Measurements from ENCODE around the gene IRF4.
"Not testable (repeated sequence)": the region's sequence is repeated elsewhere in the genome, so short reads cannot be mapped to it uniquely, and the experiment has no call there.

Gene IRF4

GRCh38 chr6:370555-370954 lies 21.0 kb upstream of the IRF4 start:
- H3K4me1 ChIP-seq (ENCODE audit: control insufficient read depth, insufficient read depth, low read length), result peaks cover 6% of the 10 kb centered on the region
- no peaks in the 10 kb centered on the region for H3K9me3 ChIP-seq (ENCODE audit: control insufficient read depth, low read length)
- H3K4me3 ChIP-seq (ENCODE audit: low read length), result no peak overlapping the region
- H3K36me3 ChIP-seq (ENCODE audit: control insufficient read depth, insufficient read depth, low read length, severe bottlenecking), result no peaks in the 10 kb centered on the region
- peaks cover 81% of the 10 kb centered on the region for H3K27me3 ChIP-seq (replicated peaks; ENCODE audit: control insufficient read depth, insufficient read depth, low read length)
- no peak for DNase-seq (ENCODE audit: low read depth)
- no peak overlapping the region for H3K9ac ChIP-seq (ENCODE audit: low read length)

- not testable (repeated sequence) for H3K36me3 ChIP-seq (ENCODE audit: control insufficient read depth, insufficient read depth, low read length, severe bottlenecking); DNase-seq (ENCODE audit: low read depth); H3K4me3 ChIP-seq (ENCODE audit: low read length); H3K4me1 ChIP-seq (ENCODE audit: control insufficient read depth, insufficient read depth, low read length); H3K9ac ChIP-seq (ENCODE audit: low read length); H3K9me3 ChIP-seq (ENCODE audit: control insufficient read depth, low read length)
- H3K27me3 ChIP-seq (replicated peaks; ENCODE audit: control insufficient read depth, insufficient read depth, low read length), result peaks cover 72% of the 10 kb centered on the region
Observed at GRCh38 chr6:371851-372250, 19.7 kb upstream of the IRF4 start.

DNA sequence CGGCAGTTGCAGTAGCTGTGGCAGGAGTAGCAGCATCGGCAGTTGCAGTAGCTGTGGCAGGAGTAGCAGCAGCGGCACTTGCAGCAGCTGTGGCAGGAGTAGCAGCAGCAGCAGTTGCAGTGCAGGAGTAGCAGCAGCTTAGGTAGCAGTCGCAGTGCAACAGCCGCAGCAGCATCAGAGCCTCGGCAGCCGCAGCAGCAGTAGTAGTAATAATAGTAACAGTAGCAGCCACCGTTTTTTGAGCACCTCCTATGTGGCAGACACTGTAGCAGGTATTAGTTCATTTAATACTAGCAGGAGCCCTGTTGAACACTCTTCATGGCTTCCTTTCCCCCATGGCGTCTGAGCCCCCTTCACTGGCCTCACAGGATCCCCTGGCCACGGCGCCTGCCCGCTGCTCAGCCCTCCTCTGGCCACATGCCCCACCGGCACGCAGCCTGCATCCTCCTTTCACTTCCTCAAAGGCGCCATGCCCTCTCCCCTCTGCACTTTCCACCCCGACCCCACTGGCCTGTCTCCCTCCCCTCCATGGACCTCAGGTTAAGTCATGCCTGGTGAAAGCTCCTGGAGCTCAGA lies 19.1 kb upstream of the IRF4 start:
- DNase-seq (ENCODE audit: low read depth), result no peak
- no peak overlapping the region for H3K9ac ChIP-seq (ENCODE audit: low read length)
- no peaks in the 10 kb centered on the region for H3K9me3 ChIP-seq (ENCODE audit: control insufficient read depth, low read length)
- H3K4me3 ChIP-seq (ENCODE audit: low read length), result no peak overlapping the region
- peaks cover 66% of the 10 kb centered on the region for H3K27me3 ChIP-seq (replicated peaks; ENCODE audit: control insufficient read depth, insufficient read depth, low read length)
- H3K4me1 ChIP-seq (ENCODE audit: control insufficient read depth, insufficient read depth, low read length), result no peaks in the 10 kb centered on the region
- no peaks in the 10 kb centered on the region for H3K36me3 ChIP-seq (ENCODE audit: control insufficient read depth, insufficient read depth, low read length, severe bottlenecking)

- no peaks in the 10 kb centered on the region for H3K4me1 ChIP-seq (ENCODE audit: control insufficient read depth, insufficient read depth, low read length)
- H3K9me3 ChIP-seq (ENCODE audit: control insufficient read depth, low read length), result no peaks in the 10 kb centered on the region
- H3K27me3 ChIP-seq (replicated peaks; ENCODE audit: control insufficient read depth, insufficient read depth, low read length), result peaks cover 63% of the 10 kb centered on the region
- H3K9ac ChIP-seq (ENCODE audit: low read length), result no peak overlapping the region
- H3K36me3 ChIP-seq (ENCODE audit: control insufficient read depth, insufficient read depth, low read length, severe bottlenecking), result no peaks in the 10 kb centered on the region
- no peak for DNase-seq (ENCODE audit: low read depth)
- H3K4me3 ChIP-seq (ENCODE audit: low read length), result no peak overlapping the region
Observed at GRCh38 chr6:373031-373430, 18.5 kb upstream of the IRF4 start.

DNA sequence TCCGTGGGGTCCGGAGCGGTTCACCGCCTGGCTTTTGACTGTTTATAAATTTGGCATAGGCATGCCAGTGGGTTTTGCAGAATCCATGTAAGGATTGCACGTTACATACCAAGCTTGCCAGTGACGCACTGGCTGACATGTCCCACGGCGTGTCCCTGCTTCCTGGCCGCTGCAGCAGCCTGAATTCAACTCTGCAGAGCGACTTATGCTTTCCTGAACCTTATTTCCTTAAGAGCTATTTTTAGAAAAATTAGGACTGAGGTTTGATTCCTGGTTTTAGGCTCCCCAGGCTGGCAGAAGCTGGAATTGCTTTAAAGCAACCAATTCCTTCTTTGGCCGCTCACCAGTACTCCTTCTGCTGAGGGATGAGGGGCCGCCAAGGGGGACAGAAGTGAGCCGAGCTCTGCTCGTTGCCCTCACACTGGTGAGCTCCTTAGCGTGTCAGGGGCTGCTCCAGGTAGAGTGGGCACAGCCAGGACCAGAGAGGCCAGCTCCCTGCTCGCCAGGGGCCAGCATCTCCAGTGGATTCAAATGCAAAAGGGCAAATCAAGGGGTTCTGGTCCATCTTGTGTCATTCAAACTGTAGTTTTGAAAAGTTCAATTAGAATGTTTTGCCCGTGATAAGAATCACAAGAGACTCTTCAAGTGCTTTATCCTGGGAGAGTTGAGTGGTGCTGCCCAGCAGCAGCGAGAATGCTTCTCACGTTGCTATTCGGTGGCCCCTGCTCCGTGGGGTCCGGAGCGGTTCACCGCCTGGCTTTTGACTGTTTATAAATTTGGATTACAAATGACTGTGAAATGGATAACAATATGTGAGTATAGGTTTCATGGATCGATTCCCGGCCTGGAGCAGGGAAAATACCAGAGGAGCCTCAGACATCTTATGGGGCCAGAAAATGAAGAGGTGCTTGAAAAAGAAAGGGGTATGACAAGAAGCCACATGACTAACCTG lies 17.5 kb upstream of the IRF4 start:
- no peaks in the 10 kb centered on the region for H3K4me1 ChIP-seq (ENCODE audit: control insufficient read depth, insufficient read depth, low read length)
- H3K9ac ChIP-seq (ENCODE audit: low read length), result no peak overlapping the region
- H3K27me3 ChIP-seq (replicated peaks; ENCODE audit: control insufficient read depth, insufficient read depth, low read length), result peaks cover 64% of the 10 kb centered on the region
- no peak overlapping the region for H3K4me3 ChIP-seq (ENCODE audit: low read length)
- no peaks in the 10 kb centered on the region for H3K36me3 ChIP-seq (ENCODE audit: control insufficient read depth, insufficient read depth, low read length, severe bottlenecking)
- no peaks in the 10 kb centered on the region for H3K9me3 ChIP-seq (ENCODE audit: control insufficient read depth, low read length)
- DNase-seq (ENCODE audit: low read depth), result peak; percentile 38

DNA sequence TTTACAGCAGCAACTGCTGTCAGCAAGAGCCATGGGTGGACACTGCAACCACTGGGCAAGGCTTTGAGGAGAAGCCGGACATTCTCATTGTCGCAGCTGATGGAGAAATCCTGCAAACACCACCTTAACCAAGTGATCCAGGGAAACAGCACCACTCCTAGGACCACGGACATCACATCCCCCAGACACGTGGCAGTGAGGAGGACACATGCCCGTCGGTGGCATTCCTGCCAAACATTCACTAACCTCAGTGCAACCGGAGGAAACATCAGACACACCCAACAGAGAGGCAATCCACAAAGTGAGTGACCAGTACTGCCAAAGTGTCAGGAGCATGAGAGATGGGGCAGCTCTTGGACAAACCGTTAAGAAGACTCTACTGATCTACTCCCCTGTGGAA lies 16.6 kb upstream of the IRF4 start:
- peaks cover 61% of the 10 kb centered on the region for H3K27me3 ChIP-seq (replicated peaks; ENCODE audit: control insufficient read depth, insufficient read depth, low read length)
- H3K9me3 ChIP-seq (ENCODE audit: control insufficient read depth, low read length), result no peaks in the 10 kb centered on the region
- no peak for DNase-seq (ENCODE audit: low read depth)
- no peak overlapping the region for H3K4me3 ChIP-seq (ENCODE audit: low read length)
- H3K9ac ChIP-seq (ENCODE audit: low read length), result no peak overlapping the region
- H3K36me3 ChIP-seq (ENCODE audit: control insufficient read depth, insufficient read depth, low read length, severe bottlenecking), result no peaks in the 10 kb centered on the region
- H3K4me1 ChIP-seq (ENCODE audit: control insufficient read depth, insufficient read depth, low read length), result no peaks in the 10 kb centered on the region

GRCh38 chr6:376827-377640 lies 14.5 kb upstream of the IRF4 start:
- DNase-seq (ENCODE audit: low read depth), result no peak
- Histone ChIP-seq H3K4me3 (ENCODE audit: low read length) (no peak overlapping the region), H3K36me3 (ENCODE audit: control insufficient read depth, insufficient read depth, low read length, severe bottlenecking) (no peaks in the 10 kb centered on the region), H3K9me3 (ENCODE audit: control insufficient read depth, low read length) (no peaks in the 10 kb centered on the region), H3K9ac (ENCODE audit: low read length) (no peak overlapping the region), H3K27me3 (replicated peaks; ENCODE audit: control insufficient read depth, insufficient read depth, low read length) (peaks cover 69% of the 10 kb centered on the region), H3K4me1 (ENCODE audit: control insufficient read depth, insufficient read depth, low read length) (no peaks in the 10 kb centered on the region)

DNA sequence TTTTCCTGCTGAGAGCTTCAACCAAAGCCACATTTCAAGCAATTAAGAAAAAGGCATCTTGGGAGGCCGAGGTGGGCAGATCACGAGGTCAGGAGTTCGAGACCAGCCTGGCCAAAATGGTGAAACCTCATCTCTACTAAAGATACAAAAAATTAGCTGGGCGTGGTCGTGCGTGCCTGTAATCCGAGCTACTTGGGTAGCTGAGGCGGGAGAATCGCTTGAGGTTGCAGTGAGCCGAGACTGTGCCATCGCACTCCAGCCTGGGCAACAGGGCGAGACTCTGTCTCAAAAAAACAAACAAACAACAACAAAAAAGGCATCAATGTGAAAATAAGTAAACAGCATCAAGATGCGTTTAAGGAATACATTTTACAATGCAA lies 13.9 kb upstream of the IRF4 start:
- H3K27me3 ChIP-seq (replicated peaks; ENCODE audit: control insufficient read depth, insufficient read depth, low read length), result peaks cover 63% of the 10 kb centered on the region
- not testable (repeated sequence) for H3K36me3 ChIP-seq (ENCODE audit: control insufficient read depth, insufficient read depth, low read length, severe bottlenecking); H3K9me3 ChIP-seq (ENCODE audit: control insufficient read depth, low read length); H3K9ac ChIP-seq (ENCODE audit: low read length); H3K4me1 ChIP-seq (ENCODE audit: control insufficient read depth, insufficient read depth, low read length); H3K4me3 ChIP-seq (ENCODE audit: low read length); DNase-seq (ENCODE audit: low read depth)

DNA sequence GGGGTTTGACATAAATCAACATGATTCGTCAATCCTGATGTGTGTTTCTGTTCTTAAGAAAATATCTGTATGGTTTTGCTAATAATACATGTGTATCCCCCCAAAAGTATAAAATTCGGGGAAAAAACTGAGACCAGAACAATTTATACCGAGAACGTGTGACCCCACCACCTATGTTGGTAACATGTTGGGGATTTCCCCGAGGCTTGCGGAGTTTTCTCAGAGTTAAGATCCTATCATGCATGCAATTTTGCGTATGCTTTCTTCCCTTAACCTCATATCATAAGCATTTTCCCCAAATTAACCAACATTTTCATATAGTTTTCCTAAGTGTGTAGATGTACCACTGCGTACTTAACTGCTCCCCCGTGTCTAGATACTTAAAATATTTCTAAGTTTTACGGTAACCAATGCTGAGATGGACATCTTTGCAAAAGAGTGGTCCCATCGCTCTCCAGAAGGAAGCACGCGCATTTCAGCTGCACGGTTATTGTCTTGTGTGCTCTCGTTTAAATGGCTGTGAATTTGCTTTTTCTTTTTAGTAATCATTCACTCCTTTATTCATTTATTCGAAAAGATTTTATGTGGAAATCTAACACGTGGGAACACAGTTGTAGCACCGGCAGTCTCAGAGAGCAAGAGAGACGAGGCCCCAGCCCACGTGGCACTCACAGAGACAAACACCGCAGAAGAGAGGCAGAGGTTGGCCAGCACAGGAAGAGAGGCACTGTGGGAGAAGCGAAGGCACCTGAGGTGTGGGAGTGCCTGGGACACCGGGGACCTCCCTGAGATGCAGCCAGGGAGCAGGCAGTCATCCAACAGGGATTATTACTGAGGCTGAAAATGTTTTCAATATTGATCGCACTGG lies 13.2 kb upstream of the IRF4 start:
- H3K36me3 ChIP-seq (ENCODE audit: control insufficient read depth, insufficient read depth, low read length, severe bottlenecking), result no peaks in the 10 kb centered on the region
- H3K9ac ChIP-seq (ENCODE audit: low read length), result no peak overlapping the region
- H3K27me3 ChIP-seq (replicated peaks; ENCODE audit: control insufficient read depth, insufficient read depth, low read length), result peaks cover 56% of the 10 kb centered on the region
- H3K4me3 ChIP-seq (ENCODE audit: low read length), result no peak overlapping the region
- H3K4me1 ChIP-seq (ENCODE audit: control insufficient read depth, insufficient read depth, low read length), result no peaks in the 10 kb centered on the region
- no peaks in the 10 kb centered on the region for H3K9me3 ChIP-seq (ENCODE audit: control insufficient read depth, low read length)
- DNase-seq (ENCODE audit: low read depth), result no peak

DNA sequence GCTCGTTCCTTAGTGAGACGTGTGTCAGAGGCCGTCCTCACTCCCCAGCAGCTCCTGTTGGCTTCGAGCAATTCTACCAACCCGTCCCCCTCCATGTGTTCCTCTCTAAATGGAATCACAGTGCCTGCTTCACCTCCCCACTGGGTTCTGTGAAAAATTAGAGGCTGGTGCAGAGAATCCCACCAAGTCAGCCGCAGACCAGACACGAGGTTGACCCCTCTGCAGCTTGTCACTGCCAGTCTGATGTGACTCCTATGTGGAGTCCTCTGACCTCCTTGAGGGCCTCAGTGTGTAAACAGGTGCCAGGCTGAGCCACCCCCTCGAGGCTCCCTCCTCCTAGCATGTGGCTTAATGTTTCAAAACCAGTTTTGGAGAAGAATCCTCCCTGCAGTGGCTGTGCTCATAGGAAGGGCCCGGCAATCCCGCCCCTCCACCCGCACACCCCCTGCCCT lies 12.6 kb upstream of the IRF4 start:
- H3K9me3 ChIP-seq (ENCODE audit: control insufficient read depth, low read length), result no peaks in the 10 kb centered on the region
- DNase-seq (ENCODE audit: low read depth), result no peak

More for the DNA sequence above, 12.6 kb upstream of the IRF4 start:
- Histone ChIP-seq H3K9ac (ENCODE audit: low read length) (no peak overlapping the region), H3K36me3 (ENCODE audit: control insufficient read depth, insufficient read depth, low read length, severe bottlenecking) (no peaks in the 10 kb centered on the region), H3K4me3 (ENCODE audit: low read length) (no peak overlapping the region), H3K4me1 (ENCODE audit: control insufficient read depth, insufficient read depth, low read length) (no peaks in the 10 kb centered on the region), H3K27me3 (replicated peaks; ENCODE audit: control insufficient read depth, insufficient read depth, low read length) (peaks cover 50% of the 10 kb centered on the region)

All from adipocyte (in vitro differentiated cells).